ENCODE measurements around the gene HSPA1A. TPM values are rescaled to one million over a fixed set of nuclear protein-coding genes. Genes with fewer than 3 reads are reported as not detected.
"Not testable (repeated sequence)": the region's sequence is repeated elsewhere in the genome, so short reads cannot be mapped to it uniquely, and the experiment has no call there.

HSPA1A gene
- total RNA-seq, 1 donor from 2014 or later: 67.4 TPM

DNA sequence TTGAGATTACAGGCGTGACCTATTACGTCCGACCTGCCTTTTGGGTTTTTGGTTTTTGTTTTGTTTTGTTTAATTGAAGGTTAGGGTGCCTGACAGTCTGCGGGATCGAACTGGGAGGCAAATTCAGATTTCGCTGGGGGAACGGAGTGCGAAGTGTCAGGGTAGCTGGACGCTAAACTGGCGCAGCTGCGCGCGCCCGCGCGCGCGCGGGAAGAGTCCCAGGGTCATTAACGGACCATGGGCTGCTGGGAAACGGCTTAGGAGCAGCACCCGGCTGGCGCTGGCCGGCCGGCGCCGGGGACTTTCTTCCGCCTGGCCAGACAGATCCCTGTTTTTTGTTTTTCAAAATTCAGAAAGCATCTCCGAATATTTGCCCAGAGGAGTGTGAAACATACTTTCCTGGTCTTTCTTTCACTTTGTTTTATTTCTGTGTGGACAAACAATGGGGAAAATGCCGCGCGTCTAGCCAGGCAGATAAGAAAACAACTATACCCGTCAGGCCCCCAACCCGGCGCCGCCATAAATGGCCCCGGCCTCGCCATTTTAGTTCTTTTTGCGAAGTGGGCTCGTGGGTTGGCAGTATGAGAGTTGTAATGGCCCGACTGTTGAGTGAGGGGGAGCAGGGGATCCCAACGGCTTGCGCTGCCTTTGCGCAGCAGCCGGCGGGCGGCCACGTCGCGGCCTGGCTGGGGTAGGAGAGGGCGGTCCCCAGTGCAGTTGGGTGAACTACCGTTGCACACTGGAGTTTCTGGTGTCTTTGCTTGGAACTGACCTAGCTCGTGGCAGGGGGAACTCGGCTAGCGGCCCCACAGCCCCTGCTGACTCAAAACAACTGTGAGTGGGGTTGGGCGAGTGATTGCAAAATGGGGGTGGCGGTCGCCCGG, 19.3 kb downstream of the HSPA1A start:
- peak; percentile 81 to 87 for DNase-seq (ENCODE audit: low read depth in 2 of 2)

DNA sequence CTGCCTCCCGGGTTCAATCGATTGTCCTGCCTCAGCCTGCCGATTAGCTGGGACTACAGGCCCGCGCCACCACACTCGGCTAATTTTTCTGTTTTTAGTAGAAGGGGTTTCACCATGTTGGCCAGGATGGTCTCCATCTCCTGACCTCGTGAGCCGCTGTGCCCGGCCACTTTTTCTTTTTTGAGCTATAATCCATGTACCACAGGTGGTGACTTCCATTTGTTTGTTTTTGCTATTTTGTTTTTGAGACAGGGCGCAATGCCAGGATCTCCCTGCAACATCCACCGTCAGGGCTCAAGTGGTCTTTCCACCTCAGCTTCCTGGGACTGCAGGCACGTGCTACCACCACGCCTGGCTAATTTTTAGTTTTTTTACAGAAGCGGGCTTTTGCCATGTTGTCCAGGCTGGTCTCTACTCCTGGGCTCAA, 20.7 kb downstream of the HSPA1A start:
- DNase-seq (ENCODE audit: low read depth in 2 of 2): no peak

DNA sequence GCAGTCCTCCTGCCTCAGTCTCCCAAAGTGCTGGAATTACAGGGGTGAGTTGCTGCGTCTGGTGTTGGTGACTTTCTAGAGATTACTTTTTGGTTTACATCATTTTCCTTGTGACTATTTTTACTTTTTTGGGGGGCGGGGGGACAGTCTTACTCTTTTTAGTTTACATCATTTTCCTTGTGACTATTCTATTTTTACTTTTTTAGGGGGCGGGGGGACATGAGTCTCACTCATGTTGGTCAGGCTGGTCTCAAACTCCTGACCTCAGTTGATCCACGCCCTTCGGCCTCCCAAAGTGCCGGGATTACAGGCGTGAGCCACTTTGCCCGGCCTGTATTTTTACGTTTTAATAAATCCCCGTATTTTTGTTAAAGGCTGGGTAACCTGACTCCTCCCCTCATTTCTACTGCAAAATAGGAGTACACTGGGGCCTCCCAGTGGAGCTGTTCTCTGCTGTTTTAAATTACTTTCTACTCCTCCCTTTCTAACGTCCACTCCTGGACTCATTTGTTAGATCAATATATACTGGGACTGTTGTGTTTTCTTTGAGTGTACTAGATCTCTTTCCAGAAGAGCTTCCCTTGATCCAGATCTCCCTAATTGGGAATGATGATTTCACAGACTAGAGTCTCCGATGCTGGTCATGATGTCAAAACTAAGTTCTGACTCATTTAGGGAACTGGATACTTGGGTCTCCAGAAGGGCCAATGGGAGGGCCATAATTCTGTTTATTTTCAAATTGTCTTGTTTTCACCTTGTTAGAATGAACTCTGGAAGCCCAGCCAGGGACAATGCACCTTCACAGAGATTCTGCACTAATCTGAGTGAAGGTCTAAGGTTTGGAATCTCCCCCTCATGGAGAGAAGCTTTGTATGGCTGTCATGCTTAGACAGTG, 21.4 kb downstream of the HSPA1A start:
- DNase-seq (ENCODE audit: low read depth in 2 of 2): peak in 1 of 2 donors; percentile 38

DNA sequence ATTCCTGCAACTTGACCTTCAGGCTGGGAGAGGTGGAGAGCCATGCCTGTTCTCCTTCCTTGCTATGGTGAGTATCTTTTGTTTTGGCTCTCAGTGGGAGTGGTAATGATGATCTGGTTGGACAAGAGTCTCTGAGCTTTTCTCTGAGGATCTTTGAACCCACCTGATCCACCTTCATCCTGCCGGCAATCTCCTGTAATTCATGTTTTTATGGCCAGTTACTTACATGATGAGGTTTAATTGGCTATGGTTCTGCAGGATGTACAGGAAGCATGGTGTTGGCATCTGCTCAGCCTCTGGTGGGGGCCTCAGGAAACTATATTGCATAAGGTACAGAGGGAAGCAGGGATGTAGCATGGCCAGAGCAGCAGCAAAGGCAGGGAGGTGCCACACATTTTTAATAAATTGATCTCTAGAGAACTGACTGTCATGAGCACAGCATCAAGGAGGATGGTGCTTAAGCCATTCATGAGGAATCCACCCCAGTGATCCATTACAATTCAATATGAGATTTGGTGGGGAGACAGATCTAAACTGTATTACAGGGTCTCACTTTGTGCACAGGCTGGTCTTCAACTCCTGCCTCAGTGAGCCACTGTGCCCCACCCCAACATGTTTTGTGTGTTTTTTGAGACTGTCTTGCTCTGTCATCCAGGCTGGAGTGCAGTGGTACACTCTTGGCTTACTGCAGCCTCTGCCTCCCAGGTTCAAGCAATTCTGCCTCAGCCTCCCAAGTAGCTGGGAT, 22.2 kb downstream of the HSPA1A start:
- DNase-seq (ENCODE audit: low read depth in 2 of 2): peak; percentile 53

DNA sequence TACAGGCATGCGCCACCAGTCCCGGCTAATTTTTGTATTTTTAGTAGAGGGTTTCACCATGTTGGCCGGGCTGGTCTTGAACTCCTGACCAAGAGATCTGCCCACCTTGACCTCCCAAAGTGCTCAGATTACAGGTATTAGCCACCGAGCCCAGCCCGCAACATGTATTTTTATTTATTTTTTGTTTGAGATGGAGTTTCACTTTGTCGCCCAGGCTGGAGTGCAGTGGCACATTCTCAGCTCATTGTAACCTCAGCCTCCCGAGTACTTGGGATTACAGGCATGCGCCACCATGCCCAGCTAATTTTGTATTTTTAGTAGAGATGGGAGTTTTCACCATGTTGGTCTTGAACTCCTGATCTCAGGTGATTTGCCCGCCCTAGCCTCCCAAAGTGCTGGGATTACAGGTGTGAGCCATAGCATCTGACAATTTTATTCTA, 22.8 kb downstream of the HSPA1A start:
- not testable (repeated sequence) for DNase-seq (ENCODE audit: low read depth in 2 of 2)

DNA sequence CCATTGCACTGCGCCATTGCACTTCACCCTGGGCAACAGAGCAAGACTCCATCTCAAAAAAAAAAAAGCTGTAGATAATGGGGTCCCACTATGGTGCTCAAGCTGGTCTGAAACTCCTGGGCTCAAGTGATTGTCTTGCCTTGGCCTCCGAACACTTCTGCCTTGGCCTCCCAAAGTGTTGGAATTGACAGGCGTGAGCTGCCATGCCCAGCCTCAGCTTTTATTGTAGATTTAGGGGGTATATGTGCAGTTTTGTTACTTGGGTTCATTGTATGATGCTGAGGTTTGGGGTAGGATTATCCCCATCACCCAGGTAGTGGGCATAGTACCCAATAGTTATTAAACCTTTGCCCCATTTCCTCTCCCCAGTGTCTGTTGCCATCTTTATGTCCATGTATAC, 23.6 kb downstream of the HSPA1A start:
- no peak for DNase-seq (ENCODE audit: low read depth in 2 of 2)

DNA sequence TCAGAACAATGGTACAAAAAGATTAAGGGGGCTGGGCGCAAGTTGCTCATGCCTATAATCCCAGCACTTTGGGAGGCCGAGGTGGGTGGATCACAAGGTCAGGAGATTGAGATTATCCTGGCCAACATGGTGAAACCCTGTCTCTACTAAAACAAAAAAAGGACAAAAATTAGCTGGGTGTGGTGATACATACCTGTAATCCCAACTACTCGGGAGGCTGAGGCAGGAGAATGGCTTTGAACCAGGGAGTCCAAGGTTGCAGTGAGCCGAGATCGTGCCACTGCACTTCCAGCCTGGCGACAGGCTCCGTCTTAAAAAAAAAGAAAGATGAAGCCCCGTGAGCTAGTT, 24.4 kb downstream of the HSPA1A start:
- DNase-seq (ENCODE audit: low read depth in 2 of 2): not testable (repeated sequence)

DNA sequence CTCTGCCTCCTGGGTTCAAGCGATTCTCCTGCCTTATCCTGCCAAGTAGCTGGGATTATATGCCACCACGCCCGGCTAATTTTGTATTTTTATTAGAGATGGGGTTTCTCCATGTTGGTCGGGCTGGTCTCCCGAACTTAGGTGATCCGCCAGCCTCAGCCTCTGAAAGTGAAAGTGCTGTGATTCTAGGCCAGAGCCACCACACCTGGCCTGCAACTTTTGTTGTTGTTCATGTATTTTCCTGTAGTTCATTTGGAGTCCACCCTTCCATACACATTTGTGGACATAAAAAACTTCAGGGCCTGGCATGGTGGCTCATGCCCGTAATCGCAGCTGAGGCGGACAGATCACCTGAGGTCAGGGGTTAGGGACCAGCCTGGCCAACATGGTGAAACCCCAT, 26.7 kb downstream of the HSPA1A start:
- DNase-seq (ENCODE audit: low read depth in 2 of 2): no peak

DNA sequence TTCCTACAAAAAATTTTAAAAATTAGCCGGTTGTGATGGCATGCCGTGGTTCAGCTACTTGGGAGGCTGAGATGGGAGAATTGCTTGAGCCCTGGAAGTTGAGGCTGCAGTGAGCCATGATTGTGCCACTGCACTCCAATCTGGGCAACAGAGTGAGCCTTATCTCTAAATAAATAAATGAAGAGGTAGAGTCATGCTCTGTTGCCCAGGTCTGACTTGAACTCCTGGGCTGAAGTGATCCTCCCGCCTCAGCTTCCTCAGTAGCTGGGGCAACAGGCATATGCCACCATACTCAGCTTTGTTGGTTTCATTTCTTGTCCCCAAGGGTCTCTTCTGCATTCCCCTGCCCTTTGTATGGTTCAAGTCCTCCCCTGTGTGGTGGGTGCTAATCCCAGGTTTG, 29.2 kb downstream of the HSPA1A start:
- no peak for DNase-seq (ENCODE audit: low read depth in 2 of 2)

DNA sequence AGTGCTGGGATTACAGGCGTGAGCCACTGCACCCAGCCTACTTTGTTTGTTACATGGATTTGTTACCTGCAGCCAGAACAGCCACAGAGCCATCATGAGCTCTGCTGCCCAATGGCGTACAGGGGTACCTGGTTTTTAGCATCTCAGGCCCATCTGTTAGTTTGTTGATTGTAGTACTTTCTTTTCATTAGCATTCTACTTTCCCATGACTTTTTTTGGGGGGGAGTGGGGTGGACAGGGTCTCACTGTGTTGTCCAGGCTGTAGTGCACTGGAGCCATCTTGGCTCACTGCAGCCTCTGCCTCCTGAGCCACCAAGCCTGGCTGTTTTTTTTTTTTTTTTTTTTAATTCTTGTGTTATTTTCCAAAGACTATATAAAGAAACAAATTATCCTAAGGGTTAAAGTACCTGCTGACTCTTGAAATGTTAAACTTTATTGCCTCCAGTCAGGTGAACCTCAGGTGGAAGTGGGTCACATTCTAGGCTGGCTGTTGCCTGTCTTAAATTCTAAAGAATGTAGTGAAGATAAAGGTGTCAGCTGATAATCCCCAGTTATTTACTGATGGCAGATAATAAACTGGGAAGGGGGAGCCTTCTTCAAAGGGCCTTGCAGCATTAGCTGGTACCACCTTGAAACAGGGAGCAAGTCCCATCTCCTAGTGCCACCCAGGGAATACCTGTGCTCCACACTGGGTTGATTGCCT, 32.1 kb downstream of the HSPA1A start:
- no peak for DNase-seq (ENCODE audit: low read depth in 2 of 2)

DNA sequence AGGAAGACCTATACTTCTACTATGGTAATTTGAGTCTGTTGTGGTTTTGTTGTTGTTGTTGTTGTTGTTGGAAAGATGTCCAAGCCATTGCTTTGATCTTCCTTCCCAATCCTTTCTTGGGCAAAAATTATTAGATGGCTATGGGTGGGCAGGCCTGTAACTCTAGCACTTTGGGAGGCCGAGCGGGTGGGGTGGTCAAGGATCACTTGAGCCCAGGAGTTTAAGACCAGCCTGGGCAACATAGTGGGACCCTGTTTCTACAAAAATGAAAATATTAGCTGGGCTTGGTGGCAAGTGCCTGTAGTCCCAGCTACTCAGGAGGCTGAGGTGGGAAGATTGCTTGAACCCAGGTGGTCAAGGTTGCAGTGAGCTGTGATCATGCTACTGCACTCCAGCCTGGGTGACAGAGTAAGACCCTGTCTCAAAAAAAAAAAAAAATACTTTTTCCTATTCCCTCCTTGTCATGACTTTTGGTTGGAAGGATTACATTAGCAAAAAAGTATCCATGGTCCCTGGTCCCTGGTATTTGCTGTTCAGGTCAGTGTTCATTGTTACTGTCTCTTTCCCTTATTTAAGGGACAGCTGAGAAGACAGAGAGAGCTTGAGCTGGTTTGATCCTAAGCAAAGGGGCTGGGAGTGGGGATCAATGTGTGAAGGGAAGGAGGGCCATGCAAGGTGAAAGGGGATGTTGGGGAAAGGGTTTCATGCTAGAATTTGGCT, 35.6 kb downstream of the HSPA1A start:
- no peak for DNase-seq (ENCODE audit: low read depth in 2 of 2)

DNA sequence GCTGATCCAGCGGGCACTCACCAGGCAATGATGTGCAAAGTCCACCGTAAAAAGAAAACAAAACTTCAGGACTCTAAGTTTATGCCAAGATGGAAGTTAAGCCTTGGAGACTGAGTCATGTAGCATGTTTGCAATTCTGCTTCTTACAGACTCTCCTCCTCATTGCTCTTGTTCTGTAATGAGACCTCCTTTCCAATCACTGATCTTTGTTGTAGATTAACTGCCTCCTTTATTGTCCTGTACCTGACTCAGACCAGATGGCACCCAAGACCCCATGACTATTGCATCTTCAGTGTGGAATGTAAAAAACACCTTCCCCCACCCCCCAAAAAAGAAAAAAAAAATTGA, 36.1 kb downstream of the HSPA1A start:
- DNase-seq (ENCODE audit: low read depth in 2 of 2): no peak

DNA sequence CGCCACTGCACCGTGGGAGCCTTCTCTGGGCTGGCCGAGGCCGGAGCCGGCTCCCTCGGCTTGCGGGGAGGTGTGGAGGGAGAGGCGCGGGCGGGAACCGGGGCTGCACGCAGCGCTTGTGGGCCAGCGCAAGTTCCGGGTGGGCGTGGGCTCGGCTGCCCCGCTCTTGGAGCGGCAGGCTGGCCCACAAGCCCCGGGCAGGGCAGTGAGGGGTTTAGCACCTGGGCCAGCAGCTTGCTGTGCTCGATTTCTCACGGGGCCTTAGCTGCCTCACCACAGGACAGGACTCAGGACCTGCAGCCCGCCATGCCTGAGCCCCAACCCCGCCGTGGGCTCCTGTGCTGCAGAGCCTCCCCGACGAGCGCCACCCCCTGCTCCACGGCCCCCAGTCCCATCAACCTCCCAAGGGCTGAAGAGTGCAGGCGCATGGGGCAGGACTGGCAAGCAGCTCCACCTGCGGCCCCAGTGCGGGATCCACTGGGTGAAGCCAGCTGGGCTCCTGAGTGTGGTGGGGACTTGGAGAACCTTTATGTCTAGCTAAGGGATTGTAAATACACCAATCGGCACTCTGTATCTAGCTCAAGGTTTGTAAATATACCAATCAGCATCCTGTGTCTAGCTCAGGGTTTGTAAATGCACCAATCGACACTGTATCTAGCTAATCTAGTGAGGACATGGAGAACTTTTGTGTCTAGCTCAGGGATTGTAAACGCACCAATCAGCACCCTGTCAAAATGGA, 36.8 kb downstream of the HSPA1A start:
- not testable (repeated sequence) for DNase-seq (ENCODE audit: low read depth in 2 of 2)

DNA sequence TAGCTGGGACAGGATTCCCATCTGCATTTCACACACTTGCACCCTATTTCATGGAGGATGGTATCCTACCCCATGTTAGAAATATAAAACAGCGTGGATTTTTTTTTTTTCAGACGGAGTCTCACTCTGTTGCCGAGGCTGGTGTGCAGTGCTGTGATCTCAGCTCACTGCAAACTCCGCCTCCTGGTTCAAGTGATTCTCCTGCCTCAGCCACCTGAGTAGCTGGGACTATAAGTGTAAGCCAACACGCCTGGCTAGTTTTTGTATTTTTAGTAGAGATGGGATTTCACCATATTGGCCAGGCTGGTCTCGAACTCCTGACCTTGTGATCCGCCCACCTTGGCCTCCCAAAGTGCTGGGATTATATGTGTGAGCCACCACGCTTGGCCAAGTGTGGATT, 42.4 kb downstream of the HSPA1A start:
- not testable (repeated sequence) for DNase-seq (ENCODE audit: low read depth in 2 of 2)

DNA sequence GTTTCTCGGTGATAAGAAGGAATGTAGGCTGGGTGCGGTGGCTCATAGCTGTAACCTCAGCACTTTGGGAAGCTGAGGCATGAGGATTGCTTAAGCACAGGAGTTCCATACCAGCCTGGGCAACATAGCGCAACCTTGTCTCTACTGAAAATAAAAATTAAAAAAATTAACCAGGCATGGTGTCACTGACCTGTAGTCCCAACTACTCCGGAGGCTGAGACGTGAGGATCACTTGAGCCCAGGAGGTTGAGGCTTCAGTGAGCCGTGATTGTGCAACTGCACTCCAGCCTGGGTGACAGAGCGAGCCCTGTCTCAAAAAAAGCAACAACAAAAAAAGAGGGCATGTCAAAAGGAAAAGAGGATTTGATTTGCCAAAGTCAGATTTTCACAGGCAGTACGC, 43.4 kb downstream of the HSPA1A start:
- no peak for DNase-seq (ENCODE audit: low read depth in 2 of 2)

DNA sequence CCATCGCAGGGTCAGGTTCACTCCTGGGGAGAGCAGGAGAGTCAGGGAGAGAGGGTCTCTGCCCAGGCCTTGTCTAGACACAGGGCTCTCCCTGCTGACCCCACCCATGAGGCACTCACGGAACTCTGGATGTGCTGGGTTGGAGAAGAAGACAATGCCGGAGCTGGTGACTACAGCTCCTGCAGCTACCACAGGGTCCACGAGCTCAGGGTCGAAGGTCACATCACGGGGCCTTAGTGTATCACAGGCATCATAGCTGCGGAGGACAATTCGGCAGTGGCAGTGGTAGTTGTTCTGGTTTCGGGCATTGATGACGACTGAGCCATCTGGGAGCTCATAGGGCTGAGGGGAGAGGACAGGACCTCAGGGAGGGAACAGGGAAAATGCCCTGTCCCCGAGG, 44.6 kb downstream of the HSPA1A start:
- DNase-seq (ENCODE audit: low read depth in 2 of 2): no peak

DNA sequence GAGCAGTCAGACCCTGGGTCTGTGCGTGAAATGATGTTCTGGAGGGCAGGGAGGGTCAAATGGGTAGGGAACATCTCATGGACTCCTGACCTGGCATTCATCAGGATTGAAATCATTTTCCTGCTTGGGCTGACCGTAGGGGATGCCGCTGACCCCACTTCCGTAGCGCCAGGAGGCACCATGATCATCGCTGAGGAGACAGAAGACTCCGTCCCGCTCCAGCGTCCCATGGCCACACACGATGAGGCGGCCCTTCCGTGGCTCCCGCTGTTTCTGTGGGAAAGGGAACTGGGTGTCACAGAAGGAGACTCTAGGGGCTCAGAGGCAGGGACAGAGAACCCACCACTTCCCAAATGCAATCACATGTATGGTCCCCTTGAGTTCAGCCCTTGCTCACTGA, 45.0 kb downstream of the HSPA1A start:
- no peak for DNase-seq (ENCODE audit: low read depth in 2 of 2)

DNA sequence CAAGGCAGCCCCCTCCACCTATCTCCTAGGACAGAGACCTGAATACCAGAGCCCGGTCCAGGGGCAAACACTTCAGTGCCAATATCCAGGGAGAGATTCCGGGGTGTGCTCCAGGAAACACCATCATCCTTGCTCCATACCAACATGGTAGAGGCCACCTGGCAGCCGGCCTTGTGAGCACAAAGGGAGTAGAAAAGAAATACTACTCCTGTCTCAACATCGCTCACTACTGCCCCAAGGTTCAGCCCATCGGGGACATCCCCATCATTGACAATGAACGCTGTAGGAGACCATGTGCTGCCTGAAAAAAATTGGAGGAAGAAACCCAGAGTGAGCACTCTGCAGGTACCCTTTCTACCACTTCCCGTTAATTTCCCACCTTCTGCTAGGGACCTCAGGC, 45.8 kb downstream of the HSPA1A start:
- DNase-seq (ENCODE audit: low read depth in 2 of 2): no peak

DNA sequence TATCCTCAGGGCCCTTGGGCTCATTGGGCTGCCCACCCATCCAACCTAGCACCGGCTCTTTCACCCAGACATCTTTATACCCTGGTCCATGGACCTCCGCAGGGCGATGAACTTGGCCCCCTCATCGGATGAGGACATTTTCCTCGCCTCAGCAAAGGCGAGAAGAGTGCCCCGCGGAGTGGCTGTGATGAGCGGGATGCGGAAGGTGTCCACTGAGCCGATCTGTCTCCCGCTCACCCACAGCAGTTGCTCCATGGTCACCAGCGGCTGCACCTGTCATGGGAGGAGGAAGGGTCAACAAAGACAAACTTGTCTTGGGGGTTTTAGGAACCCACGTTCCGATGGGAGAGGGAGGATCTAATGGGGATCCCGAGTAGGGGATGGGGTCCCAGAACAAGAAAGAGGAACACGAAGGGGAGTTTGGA, 46.6 kb downstream of the HSPA1A start:
- DNase-seq (ENCODE audit: low read depth in 2 of 2): no peak
